PFSK-1 (cell line): Measurements from ENCODE around the gene KRTAP5-8.

ENCODE experiments used
- FOXP2 ChIP-seq: optimal IDR thresholded peaks from 2 replicates; pipeline ENCODE3; 2011; ENCODE audit warnings: borderline replicate concordance, control low read depth, inconsistent platforms; ENCODE audit not compliant: insufficient read depth; ENCODE audit errors: extremely low read length, extremely low read depth
- POLR2AphosphoS5 ChIP-seq: IDR thresholded peaks from 2 replicates; pipeline ENCODE4 v1.6.1; 2012; ENCODE audit warnings: low read depth, mild to moderate bottlenecking, control low read depth, low read length, moderate library complexity
- REST ChIP-seq, 2 experiments: IDR thresholded peaks; 2 replicates each; pipeline versions ENCODE4 v1.6.1 to v1.8.0; 2011 to 2012; ENCODE audit warnings: low read depth in 2 of 2, low read length in 2 of 2, control low read depth in 1 of 2, inconsistent platforms in 1 of 2, mild to moderate bottlenecking in 1 of 2, moderate library complexity in 1 of 2; ENCODE audit not compliant: insufficient read depth in 1 of 2
- SIN3A ChIP-seq: IDR thresholded peaks from 2 replicates; pipeline ENCODE4 v1.6.1; 2012; ENCODE audit warnings: mild to moderate bottlenecking, low read length, moderate library complexity, borderline replicate concordance; ENCODE audit not compliant: insufficient read depth
- TAF1 ChIP-seq: IDR thresholded peaks from 2 replicates; pipeline ENCODE4 v1.6.1; 2012; ENCODE audit warnings: low read length, control low read depth, borderline replicate concordance; ENCODE audit not compliant: insufficient read depth

Gene KRTAP5-8

GRCh38 chr11:71496421-71496820 lies 41.4 kb upstream of the KRTAP5-8 start:
- TF ChIP-seq POLR2AphosphoS5, result no peak
- no peak for TF ChIP-seq REST (IDR thresholded peaks at IDR 0.05; ENCODE audit: insufficient read depth in 1 of 2, low read depth in 2 of 2, low read length in 2 of 2)
- no peak for TF ChIP-seq TAF1
- TF ChIP-seq FOXP2, result no peak
- no peak for TF ChIP-seq SIN3A

- TF ChIP-seq SIN3A (no peak), TAF1 (no peak), REST (IDR thresholded peaks at IDR 0.05; ENCODE audit: insufficient read depth in 1 of 2, low read depth in 2 of 2, low read length in 2 of 2) (no peak), POLR2AphosphoS5 (no peak), FOXP2 (no peak)
Observed at GRCh38 chr11:71498091-71498490, 39.7 kb upstream of the KRTAP5-8 start.

GRCh38 chr11:71499125-71499524 lies 38.7 kb upstream of the KRTAP5-8 start:
- TF ChIP-seq SIN3A (no peak), TAF1 (no peak), POLR2AphosphoS5 (no peak), FOXP2 (no peak), REST (IDR thresholded peaks at IDR 0.05; ENCODE audit: insufficient read depth in 1 of 2, low read depth in 2 of 2, low read length in 2 of 2) (no peak)

GRCh38 chr11:71499546-71499945 lies 38.3 kb upstream of the KRTAP5-8 start:
- no peak for TF ChIP-seq FOXP2
- no peak for TF ChIP-seq TAF1

- no peak for TF ChIP-seq FOXP2
- no peak for TF ChIP-seq SIN3A
- TF ChIP-seq POLR2AphosphoS5, result no peak
- TF ChIP-seq REST (IDR thresholded peaks at IDR 0.05; ENCODE audit: insufficient read depth in 1 of 2, low read depth in 2 of 2, low read length in 2 of 2), result no peak
- no peak for TF ChIP-seq TAF1
Observed at GRCh38 chr11:71500601-71501021, 37.2 kb upstream of the KRTAP5-8 start.
